ENCODE measurements around the gene DYNLT1. TPM values are rescaled to one million over a fixed set of nuclear protein-coding genes. Genes with fewer than 3 reads are reported as not detected.

DYNLT1 gene
- total RNA-seq, 1 experiment from 2014 or later: 67.6 TPM

DNA sequence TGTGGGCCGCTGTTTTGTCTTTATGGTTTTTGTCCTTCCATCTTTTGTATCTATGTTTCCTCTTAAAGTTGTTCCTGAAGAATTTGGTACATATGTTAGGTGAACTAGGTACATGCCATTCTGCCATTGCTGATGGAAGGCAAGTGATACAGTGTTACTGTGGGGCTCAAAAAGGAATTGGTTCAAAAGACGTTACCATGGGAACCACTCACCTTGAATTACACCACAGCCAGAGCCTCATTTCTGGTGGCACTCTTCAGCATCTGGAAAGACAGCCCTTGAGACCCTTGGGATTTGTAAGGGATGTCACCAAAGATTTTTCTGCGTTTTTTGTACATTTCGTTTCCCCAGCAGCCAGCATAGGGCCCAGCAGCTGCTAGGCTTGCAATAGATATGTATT lies 52.7 kb downstream of the DYNLT1 start:
- no peaks in the 10 kb centered on the region for H3K27me3 ChIP-seq (ENCODE audit: control insufficient read depth, insufficient read depth, low read length)
- no peak for DNase-seq
- peaks cover 21% of the 10 kb centered on the region for H3K36me3 ChIP-seq (replicated peaks; ENCODE audit: control insufficient read depth, insufficient read depth, low read length)
- no peak overlapping the region for H3K4me3 ChIP-seq (ENCODE audit: insufficient read depth, low read depth, low read length)

DNA sequence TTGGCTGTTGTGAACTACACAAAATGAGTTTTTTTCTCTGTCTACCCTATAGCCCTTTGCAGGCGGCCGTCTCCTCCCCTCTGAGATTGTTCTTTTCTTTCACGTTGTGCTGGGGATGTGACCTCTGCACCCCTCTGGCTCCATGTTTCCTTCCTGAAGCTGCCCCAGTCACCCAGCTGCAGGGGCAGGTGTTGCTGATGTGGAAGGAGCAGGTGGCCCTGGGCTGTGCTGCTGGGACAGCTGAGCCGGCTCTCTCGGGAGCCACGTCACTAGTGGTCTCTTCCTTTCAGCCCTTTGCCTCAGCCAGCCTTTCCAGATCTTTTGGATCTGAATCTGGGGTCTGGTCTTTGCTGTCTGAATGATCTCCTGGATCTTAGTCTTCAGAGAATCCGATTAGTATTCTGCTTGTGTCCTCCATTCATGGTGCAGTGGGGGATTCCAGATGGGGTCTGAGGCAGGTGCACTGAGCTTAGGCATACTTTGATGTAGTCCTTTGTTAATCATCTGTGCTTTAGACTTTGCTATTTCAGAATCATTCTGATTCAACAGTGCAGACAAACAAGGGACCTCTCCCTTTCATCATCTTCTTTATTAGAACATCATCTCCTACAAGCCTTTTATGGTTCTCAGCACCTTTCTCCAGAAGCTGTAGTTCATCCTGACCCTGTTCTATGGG lies 53.3 kb downstream of the DYNLT1 start:
- Histone ChIP-seq H3K4me3 (ENCODE audit: insufficient read depth, low read depth, low read length) (no peak overlapping the region), H3K36me3 (replicated peaks; ENCODE audit: control insufficient read depth, insufficient read depth, low read length) (peaks cover 25% of the 10 kb centered on the region), H3K27me3 (ENCODE audit: control insufficient read depth, insufficient read depth, low read length) (no peaks in the 10 kb centered on the region)
- DNase-seq: no peak

- Histone ChIP-seq H3K36me3 (replicated peaks; ENCODE audit: control insufficient read depth, insufficient read depth, low read length) (peaks cover 35% of the 10 kb centered on the region), H3K4me3 (ENCODE audit: insufficient read depth, low read depth, low read length) (no peak overlapping the region), H3K27me3 (ENCODE audit: control insufficient read depth, insufficient read depth, low read length) (no peaks in the 10 kb centered on the region)
- no peak for DNase-seq
Observed at GRCh38 chr6:158589366-158589765, 55.2 kb downstream of the DYNLT1 start.

DNA sequence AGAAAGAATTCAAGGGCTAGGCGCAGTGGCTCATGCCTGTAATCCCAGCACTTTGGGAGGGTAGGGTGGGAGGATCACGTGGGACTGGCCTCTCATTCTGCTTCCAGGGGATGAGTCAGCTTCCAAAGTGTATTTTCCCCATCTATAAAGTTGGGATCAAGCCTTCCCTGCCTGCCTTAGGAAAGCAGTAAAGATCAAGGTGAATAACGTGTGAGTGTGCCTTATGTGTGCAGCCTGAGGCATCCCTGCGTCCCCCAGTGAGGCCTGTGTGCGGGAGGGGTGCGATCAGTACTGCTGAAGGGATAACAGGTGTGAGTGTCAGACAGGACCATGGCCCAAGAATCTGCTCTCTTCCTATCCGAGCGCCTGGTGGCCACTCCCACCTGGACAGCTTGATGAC lies 57.9 kb downstream of the DYNLT1 start:
- DNase-seq: no peak
- H3K27me3 ChIP-seq (ENCODE audit: control insufficient read depth, insufficient read depth, low read length): no peaks in the 10 kb centered on the region
- H3K4me3 ChIP-seq (ENCODE audit: insufficient read depth, low read depth, low read length): no peak overlapping the region
- peaks cover 30% of the 10 kb centered on the region for H3K36me3 ChIP-seq (replicated peaks; ENCODE audit: control insufficient read depth, insufficient read depth, low read length)

Other genes with a start within 250 kb of the DYNLT1 start
- 14.5 and 19.3 TPM in 2 replicates for gene TMEM181, start 84.7 kb downstream of the DYNLT1 start, total RNA-seq (2014; rRNA removed; shearing (Covaris generic))
- gene SYTL3, start 5.3 kb upstream of the DYNLT1 start, total RNA-seq (2014; rRNA removed; shearing (Covaris generic)): 0.74 and 1.2 TPM in 2 replicates
- gene EZR, start 174.6 kb upstream of the DYNLT1 start, total RNA-seq (2014; rRNA removed; shearing (Covaris generic)): 203 and 216 TPM in 2 replicates

Data from H7 (cell line).